GM13977 (cell line): ENCODE measurements around the gene GRIP1.

ENCODE experiments used
- DNase-seq: peaks from one replicate; pipeline ENCODE4 v3.0.0; 2012; ENCODE audit warnings: low spot score
- CTCF ChIP-seq: IDR thresholded peaks from 2 replicates; pipeline ENCODE4 v1.5.1; 2012; ENCODE audit warnings: mild to moderate bottlenecking, control low read depth; ENCODE audit not compliant: insufficient read depth; ENCODE audit errors: extremely low read depth, missing control alignments
- in situ Hi-C: fragments of 300-500 bp; cut with MboI; formaldehyde crosslinking; loops from one replicate; pipeline ENCODE4 v1.12.0; 2022; ENCODE audit warnings: low sequenced_read_pairs, low pct_unique_long_range_greater_than_20kb, mixed read lengths, inconsistent platforms; ENCODE audit not compliant: unreplicated experiment

The GRIP1 gene

DNA sequence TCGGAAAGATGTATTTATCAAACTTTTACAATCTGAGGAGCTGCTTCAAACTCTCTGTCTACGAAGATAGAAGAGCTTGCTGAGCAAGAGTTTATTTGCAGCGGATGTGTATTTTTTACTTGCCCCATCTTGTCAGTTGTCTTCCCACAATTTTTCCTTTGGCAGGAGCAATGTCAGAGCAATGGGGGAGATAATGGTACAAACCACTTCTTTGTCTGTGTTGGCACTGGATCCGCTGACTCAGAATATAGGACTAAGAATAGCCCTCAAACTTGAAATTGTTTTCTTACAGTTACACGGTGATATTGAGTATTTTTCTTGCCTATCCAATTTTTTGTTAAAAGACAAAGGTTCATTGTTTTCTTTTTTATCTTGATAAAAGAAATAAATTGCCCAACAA is 348.9 kb downstream of the GRIP1 start:
- DNase-seq, result no peak
- TF ChIP-seq CTCF, result no peak
- in situ Hi-C loops, result no loop called here

DNA sequence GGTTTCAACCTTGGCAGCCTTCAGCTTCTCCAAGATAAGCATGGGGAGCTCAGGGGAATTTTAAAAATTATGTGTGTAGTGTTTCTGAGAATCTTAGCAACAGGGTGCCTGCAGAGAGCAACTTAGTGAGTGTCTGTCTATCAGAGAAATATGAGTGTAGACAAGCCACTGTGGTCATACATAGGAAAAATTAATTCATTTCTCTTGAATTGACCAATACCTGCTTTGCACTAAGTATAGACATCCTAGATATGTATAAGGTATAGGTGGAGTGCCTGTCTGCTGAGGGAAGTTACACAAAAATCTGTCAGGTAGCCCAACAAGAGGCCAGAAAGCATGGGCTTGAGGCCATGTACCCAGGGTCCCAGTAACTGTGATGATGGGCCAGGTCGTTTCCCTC is 355.9 kb downstream of the GRIP1 start:
- no peak for TF ChIP-seq CTCF
- in situ Hi-C loops, result no loop called here
- no peak for DNase-seq

DNA sequence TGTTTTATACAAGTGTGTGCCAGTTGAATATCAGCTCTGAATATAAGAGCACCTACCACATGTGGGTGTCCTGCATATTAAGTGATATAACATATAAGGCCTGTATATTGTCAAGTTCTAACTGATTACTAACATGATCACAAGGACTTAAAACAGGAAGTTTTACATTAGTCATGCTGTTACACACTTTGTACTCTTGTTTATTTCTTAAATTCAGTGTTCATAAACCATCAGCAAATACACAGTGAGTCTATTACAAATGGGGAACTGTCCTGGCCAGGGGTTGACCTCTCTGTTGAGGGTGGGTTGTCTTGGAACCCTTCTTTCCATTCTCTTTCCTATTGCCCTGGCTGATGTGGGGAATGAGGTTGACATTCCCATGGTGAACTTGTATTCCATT is 357.4 kb downstream of the GRIP1 start:
- in situ Hi-C loops, result no loop called here
- no peak for TF ChIP-seq CTCF
- no peak for DNase-seq

GRCh38 chr12:66320996-66321395 is 357.9 kb downstream of the GRIP1 start:
- no peak for DNase-seq
- no peak for TF ChIP-seq CTCF
- in situ Hi-C loops, result no loop called here

- in situ Hi-C loops, result no loop called here
- DNase-seq, result no peak
These were observed 359.5 kb downstream of the GRIP1 start for GRCh38 chr12:66319266-66319954.

DNA sequence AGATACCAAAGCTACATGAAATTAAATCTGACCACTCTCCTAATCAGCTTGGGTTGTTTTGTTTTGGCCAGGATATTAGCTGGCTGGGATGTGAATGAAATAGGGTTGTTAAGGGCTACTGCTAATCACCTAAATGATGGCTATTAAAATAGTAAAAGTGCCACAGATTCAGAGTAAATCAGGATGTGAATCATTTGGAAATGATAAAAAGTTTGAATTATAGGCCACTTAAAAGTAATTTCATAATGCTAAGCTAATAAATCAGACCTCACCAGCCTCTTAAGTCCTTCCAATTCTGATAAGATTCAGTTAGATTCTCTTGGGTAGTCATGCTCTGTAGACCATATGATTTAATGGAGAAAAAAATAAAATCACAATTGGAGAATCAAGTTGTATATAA is 364.6 kb downstream of the GRIP1 start:
- no peak for TF ChIP-seq CTCF
- in situ Hi-C loops, result no loop called here
- DNase-seq, result no peak

More at GRCh38 chr12:66319266-66319954, 359.5 kb downstream of the GRIP1 start:
- no peak for TF ChIP-seq CTCF
